Naive thymus-derived CD8-positive, alpha-beta T cell (primary cell): ENCODE results near the gene CSMD2. TPM values are rescaled to one million over a fixed set of nuclear protein-coding genes. Genes with fewer than 3 reads are reported as not detected.

Source experiments
- ATAC-seq, 2 donors: fragments of 150-1000 bp; cut with Tn5 transposase in 1 of 2; sonication (Bioruptor Pico), chemical (Tn5 transposase) in 1 of 2; 1 replicate in 1 of 2; 2 replicates in 1 of 2; pipeline ENCODE4 v1.10.0; 2021; ENCODE audit warnings: mild to moderate bottlenecking in 2 of 2, moderate library complexity in 2 of 2
- POLR2A ChIA-PET: fragments of 350-600 bp; sonication (Branson Sonifier 250); formaldehyde crosslinking; loops from one replicate; lab custom pipeline; 2021; ENCODE audit warnings: antibody characterized with exemption; lab: Charles Lee
- DNase-seq, 10 donors: peaks; one replicate each; pipeline versions ENCODE4 v3.0.0 to v3.0.0-alpha.2; 2020 to 2022
- H3K27ac Mint-ChIP-seq, 10 donors: one replicate each; pipeline ENCODE4 v1.8.0; 2020 to 2022; ENCODE audit warnings: mild to moderate bottlenecking in 10 of 10, mixed read lengths in 10 of 10, moderate library complexity in 4 of 10, inconsistent platforms in 1 of 10
- H3K27me3 Mint-ChIP-seq, 5 donors: one replicate each; pipeline ENCODE4 v1.8.0; 2021 to 2022; ENCODE audit warnings: mixed read lengths in 5 of 5
- H3K36me3 Mint-ChIP-seq, 3 donors: one replicate each; pipeline ENCODE4 v1.8.0; 2020 to 2022; ENCODE audit warnings: mixed read lengths in 3 of 3, mild to moderate bottlenecking in 2 of 3, inconsistent platforms in 1 of 3
- H3K4me1 Mint-ChIP-seq, 4 donors: one replicate each; pipeline ENCODE4 v1.8.0; 2021 to 2022; ENCODE audit warnings: mixed read lengths in 4 of 4
- H3K4me3 Mint-ChIP-seq, 10 donors: one replicate each; pipeline ENCODE4 v1.8.0; 2020 to 2022; ENCODE audit warnings: mild to moderate bottlenecking in 10 of 10, mixed read lengths in 10 of 10, moderate library complexity in 6 of 10, inconsistent platforms in 1 of 10
- H3K9me3 Mint-ChIP-seq, 9 donors: one replicate each; pipeline ENCODE4 v1.8.0; 2020 to 2022; ENCODE audit warnings: mixed read lengths in 9 of 9, mild to moderate bottlenecking in 3 of 9, inconsistent platforms in 1 of 9, moderate library complexity in 1 of 9
- polyA plus RNA-seq, 3 donors: library from polyadenylated mRNA; unstranded; fragments of 300-500 nt; fragmentation: Illumina TruSeq; gene quantifications; one replicate each; pipeline ENCODE4 v1.2.3, GENCODE V29; 2021
- total RNA-seq, 8 experiments: library from RNA in 2 of 8; stranded (reverse) in 2 of 8; gene quantifications; one replicate each; pipeline ENCODE4 v1.2.3 and lab custom pipeline; 2021 to 2026

CSMD2 gene
- total and polyA plus RNA-seq, 5 experiments from 2014 or later = not detected

DNA sequence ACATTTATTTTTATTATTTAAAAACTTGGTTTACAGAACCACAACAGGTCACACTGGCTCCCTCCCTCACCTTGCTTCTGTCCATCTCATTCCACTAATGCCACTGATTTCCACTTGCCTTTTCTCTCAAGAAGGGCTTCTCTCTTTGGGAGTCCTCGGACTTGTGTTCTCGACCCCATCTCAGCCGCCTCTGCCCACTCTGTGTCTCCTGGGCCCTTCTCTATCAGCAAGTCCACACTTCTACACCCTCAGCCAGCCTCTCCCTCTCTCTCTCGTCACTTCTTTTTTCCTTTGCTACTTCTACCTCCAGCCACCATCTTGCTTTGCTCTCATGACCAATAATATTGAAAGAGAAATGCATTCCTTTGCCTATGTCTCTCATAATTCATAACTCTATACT, 171.7 kb downstream of the CSMD2 start:
- no peaks in the 10 kb centered on the region for H3K4me1 Mint-ChIP-seq
- H3K27me3 Mint-ChIP-seq = peaks cover 8 to 19% (median 10%) of the 10 kb centered on the region in 5 donors
- no peaks in the 10 kb centered on the region for H3K36me3 Mint-ChIP-seq
- no peak for ATAC-seq
- no peak overlapping the region for H3K4me3 Mint-ChIP-seq
- no peak for DNase-seq
- H3K27ac Mint-ChIP-seq = no peak overlapping the region
- POLR2A ChIA-PET = no interaction called here
- H3K9me3 Mint-ChIP-seq = peaks cover 0 to 7% (median 0%) of the 10 kb centered on the region in 9 donors

DNA sequence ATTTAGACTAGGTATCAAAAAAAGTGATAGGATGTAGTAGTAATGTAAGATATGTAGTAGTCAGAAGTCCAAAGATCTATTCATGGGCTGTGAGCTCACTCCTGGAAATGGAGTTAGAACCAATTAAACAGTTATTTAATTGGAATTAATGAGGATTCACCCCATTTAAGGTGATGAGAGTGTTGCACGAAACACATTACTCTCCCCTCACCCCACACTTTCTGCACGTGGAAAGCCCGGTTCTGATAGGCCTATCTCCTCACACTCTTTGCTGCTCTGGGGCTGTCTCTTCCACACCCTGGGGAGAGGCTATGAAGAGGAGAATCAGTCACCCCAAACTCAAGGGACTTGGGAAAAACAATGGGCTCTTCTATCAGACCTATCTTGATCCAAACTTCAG, 174.7 kb downstream of the CSMD2 start:
- peaks cover 0 to 7% (median 0%) of the 10 kb centered on the region in 9 donors for H3K9me3 Mint-ChIP-seq
- no peaks in the 10 kb centered on the region for H3K4me1 Mint-ChIP-seq
- no peak overlapping the region for H3K27ac Mint-ChIP-seq
- H3K36me3 Mint-ChIP-seq = no peaks in the 10 kb centered on the region
- H3K4me3 Mint-ChIP-seq = no peak overlapping the region
- no peak for DNase-seq
- POLR2A ChIA-PET = no interaction called here
- no peak for ATAC-seq
- H3K27me3 Mint-ChIP-seq = peaks cover 8 to 31% (median 13%) of the 10 kb centered on the region in 5 donors

DNA sequence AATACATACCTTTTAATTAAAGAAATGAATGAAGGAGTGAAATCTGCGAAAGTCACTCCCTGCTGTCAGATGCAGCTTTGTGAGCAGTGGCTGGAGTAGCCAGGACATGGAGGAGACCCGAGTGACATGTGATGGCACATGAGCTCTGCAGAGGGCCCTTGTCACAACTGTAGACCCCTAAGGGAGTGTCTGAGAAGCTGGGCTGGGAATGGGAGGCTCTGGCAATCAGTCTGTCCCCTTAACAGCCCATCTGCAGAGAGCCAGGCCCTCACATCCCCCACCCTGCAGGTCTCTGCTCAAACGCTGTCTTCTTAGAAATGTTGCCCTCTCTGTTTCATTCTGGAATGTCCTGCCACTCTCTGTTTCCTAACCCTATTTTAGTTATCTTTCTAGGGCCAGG, 176.9 kb downstream of the CSMD2 start:
- POLR2A ChIA-PET = no interaction called here
- ATAC-seq = no peak
- no peaks in the 10 kb centered on the region for H3K4me1 Mint-ChIP-seq
- H3K27me3 Mint-ChIP-seq = peaks cover 1 to 18% (median 10%) of the 10 kb centered on the region in 5 donors
- DNase-seq = no peak
- no peaks in the 10 kb centered on the region for H3K36me3 Mint-ChIP-seq
- no peak overlapping the region for H3K4me3 Mint-ChIP-seq
- peaks cover 0 to 3% (median 0%) of the 10 kb centered on the region in 9 donors for H3K9me3 Mint-ChIP-seq
- H3K27ac Mint-ChIP-seq = no peak overlapping the region

DNA sequence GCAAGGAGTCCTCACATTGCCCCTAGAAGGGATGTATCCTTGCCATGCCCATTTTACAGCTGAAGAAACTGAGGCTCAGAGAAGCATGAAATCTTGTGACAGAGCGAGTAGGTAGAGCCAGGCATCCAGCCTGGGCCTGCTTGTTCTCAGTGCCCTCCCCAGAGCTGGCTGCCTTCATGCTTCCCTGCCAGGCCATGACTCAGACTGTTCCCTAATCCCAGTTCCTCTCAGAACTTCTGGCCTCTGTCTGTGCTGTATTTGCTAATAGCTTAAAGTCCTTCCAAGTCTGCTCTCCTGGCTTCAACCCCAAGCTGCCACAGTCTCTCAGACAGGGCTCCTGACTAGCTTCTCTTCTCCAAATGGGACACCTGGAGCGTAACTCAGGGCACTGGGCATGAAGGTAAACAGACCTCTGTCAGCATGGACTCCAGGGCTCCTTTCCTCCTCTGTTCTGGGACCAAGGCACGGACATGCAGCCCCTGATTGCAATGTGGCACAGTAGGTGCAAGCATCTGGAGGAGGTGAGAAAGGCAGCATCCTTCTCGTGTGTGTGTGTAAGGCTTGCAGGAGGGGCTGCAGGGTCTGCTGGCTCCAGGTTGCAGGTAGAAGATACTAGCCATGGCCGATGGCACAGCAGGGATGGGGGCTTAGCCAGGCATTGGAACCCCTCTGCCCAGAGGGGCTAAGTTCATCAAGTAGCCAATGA, 178.5 kb downstream of the CSMD2 start:
- H3K36me3 Mint-ChIP-seq = no peaks in the 10 kb centered on the region
- DNase-seq (no peak), ATAC-seq (no peak)
- H3K9me3 Mint-ChIP-seq = no peaks in the 10 kb centered on the region
- peaks cover 8 to 30% (median 21%) of the 10 kb centered on the region in 5 donors for H3K27me3 Mint-ChIP-seq
- H3K4me1 Mint-ChIP-seq = peaks cover 0 to 2% (median 0%) of the 10 kb centered on the region in 4 donors
- no peak overlapping the region for H3K27ac Mint-ChIP-seq
- H3K4me3 Mint-ChIP-seq = no peak overlapping the region
- POLR2A ChIA-PET = no interaction called here

DNA sequence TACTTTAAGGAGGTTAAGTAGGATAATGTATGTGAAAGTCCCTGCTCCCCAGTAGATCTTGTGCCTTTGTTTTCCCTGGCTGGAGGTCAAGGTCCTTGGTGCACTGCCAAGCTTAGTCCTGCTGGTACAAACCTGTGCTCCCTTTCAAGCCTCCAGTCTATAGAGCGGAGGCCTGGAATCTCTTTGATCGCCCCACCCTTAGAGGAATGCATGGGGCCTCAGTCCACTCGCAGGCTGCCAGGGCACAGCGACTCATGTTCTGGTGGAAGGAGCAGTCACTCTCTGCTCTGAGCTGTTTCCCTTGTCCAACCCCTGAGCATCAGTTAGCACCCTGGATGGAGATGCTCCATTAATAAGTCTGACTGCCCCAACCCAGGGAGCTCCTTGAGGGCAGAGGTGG, 179.4 kb downstream of the CSMD2 start:
- no peak overlapping the region for H3K27ac Mint-ChIP-seq
- POLR2A ChIA-PET = no interaction called here
- H3K36me3 Mint-ChIP-seq = no peaks in the 10 kb centered on the region
- H3K4me1 Mint-ChIP-seq = peaks cover 0 to 2% (median 0%) of the 10 kb centered on the region in 4 donors
- no peak overlapping the region for H3K4me3 Mint-ChIP-seq
- DNase-seq (no peak), ATAC-seq (no peak)
- H3K9me3 Mint-ChIP-seq = no peaks in the 10 kb centered on the region
- peaks cover 10 to 39% (median 24%) of the 10 kb centered on the region in 5 donors for H3K27me3 Mint-ChIP-seq

DNA sequence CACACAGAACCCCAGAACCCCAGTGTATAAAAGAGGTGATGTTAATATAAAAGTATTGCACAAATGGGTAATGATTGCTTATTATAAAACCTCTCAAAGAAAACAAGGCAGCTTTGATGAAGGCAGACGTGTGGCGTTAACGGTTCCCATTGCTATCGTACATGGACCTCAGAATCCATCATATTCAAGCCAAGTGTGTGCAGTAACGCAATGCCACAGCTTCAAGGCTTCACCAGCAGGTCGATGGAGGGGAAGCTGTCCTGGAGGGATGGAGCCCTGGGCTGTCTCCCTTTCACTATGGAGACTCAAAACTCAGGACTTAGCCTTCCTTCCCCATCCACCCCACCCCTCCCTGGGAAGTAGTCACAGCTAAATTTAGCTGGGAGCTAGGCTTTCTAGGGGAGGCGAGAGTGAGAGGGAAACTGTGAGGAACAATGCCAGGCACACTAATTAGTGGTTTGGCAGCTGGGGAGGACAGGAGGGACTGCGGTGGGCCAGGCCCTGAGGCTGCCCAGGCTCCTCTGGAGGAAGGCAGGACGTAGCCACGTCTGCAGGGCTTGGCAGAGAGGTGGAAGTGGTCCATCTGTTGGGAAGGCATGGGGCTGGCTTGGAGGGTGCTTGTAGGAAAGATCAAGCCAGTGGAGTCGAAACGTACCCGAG, 180.0 kb downstream of the CSMD2 start:
- Mint-ChIP-seq H3K9me3 (no peaks in the 10 kb centered on the region), H3K4me1 (peaks cover 0 to 2% (median 0%) of the 10 kb centered on the region in 4 donors), H3K4me3 (no peak overlapping the region), H3K36me3 (no peaks in the 10 kb centered on the region), H3K27ac (no peak overlapping the region), H3K27me3 (peaks cover 10 to 39% (median 24%) of the 10 kb centered on the region in 5 donors)
- ATAC-seq (no peak), DNase-seq (no peak)
- POLR2A ChIA-PET = no interaction called here

DNA sequence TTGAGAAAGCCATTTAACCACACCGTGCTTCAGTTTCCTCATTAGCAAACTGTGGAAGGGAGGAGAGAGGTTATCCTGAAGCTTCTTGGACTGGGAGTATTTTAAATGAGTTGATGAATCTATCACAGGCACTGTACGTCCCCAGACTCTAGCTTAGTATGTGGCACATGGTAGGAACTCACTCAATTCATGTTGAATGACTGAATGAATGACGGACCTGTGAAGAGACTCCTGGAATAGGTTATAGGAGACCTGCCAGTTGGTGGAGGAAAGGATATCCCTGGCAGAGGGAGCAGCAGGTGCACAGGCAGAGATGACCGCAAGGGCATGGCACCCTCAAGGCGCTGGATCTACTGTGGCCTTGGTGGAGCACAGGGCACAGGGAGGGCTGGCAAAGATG, 182.6 kb downstream of the CSMD2 start:
- Mint-ChIP-seq H3K36me3 (no peaks in the 10 kb centered on the region), H3K27ac (no peak overlapping the region), H3K27me3 (peaks cover 9 to 44% (median 21%) of the 10 kb centered on the region in 5 donors), H3K9me3 (no peaks in the 10 kb centered on the region), H3K4me3 (no peak overlapping the region), H3K4me1 (peaks cover 0 to 2% (median 0%) of the 10 kb centered on the region in 4 donors)
- POLR2A ChIA-PET = no interaction called here
- ATAC-seq (no peak), DNase-seq (no peak)

DNA sequence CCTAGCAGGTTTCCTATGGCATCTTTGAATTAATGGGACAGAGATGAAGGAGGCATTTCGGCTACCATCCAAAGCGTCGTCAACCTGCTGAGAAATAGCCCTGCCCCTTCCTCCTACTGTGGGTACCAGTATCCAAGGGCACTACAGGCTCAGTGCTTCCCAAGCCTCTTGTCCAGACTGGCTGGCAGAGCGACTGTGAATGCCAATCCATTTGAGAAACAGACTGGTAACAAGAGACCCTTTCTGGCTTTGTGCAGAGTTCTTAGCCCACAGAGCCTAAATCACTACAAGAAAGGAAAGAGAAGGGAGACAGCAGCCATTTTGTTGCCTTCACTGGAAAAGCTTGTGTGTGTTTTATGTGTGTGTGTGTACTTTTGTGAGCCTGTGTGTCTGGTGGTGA, 185.7 kb downstream of the CSMD2 start:
- peaks cover 0 to 2% (median 0%) of the 10 kb centered on the region in 4 donors for H3K4me1 Mint-ChIP-seq
- ATAC-seq (no peak), DNase-seq (no peak)
- no peak overlapping the region for H3K4me3 Mint-ChIP-seq
- H3K36me3 Mint-ChIP-seq = no peaks in the 10 kb centered on the region
- peaks cover 15 to 53% (median 27%) of the 10 kb centered on the region in 5 donors for H3K27me3 Mint-ChIP-seq
- H3K27ac Mint-ChIP-seq = no peak overlapping the region
- POLR2A ChIA-PET = no interaction called here
- H3K9me3 Mint-ChIP-seq = no peaks in the 10 kb centered on the region

DNA sequence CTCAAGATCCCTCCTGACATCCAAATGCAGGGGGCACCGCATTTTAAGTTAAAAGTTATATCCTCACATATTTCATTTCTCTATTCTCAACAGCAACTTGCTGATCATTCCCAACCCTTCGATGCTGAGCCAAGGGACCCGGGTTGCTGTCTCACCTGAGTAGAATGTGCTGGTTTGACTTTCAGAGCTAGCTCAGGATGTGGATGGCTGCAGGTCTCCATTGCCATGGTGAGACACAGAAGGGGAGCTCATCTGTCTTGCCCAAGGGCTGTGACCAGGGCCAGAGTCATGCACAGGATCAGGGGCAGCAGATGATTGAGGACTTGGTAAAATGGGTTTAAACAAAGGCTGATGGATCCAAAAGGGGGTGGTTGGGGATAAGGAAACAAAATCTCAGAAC, 189.1 kb downstream of the CSMD2 start:
- POLR2A ChIA-PET = no interaction called here
- Mint-ChIP-seq H3K9me3 (no peaks in the 10 kb centered on the region), H3K36me3 (no peaks in the 10 kb centered on the region), H3K27me3 (peaks cover 3 to 38% (median 15%) of the 10 kb centered on the region in 5 donors), H3K4me3 (no peak overlapping the region), H3K27ac (no peak overlapping the region), H3K4me1 (no peaks in the 10 kb centered on the region)
- DNase-seq (no peak), ATAC-seq (no peak)

DNA sequence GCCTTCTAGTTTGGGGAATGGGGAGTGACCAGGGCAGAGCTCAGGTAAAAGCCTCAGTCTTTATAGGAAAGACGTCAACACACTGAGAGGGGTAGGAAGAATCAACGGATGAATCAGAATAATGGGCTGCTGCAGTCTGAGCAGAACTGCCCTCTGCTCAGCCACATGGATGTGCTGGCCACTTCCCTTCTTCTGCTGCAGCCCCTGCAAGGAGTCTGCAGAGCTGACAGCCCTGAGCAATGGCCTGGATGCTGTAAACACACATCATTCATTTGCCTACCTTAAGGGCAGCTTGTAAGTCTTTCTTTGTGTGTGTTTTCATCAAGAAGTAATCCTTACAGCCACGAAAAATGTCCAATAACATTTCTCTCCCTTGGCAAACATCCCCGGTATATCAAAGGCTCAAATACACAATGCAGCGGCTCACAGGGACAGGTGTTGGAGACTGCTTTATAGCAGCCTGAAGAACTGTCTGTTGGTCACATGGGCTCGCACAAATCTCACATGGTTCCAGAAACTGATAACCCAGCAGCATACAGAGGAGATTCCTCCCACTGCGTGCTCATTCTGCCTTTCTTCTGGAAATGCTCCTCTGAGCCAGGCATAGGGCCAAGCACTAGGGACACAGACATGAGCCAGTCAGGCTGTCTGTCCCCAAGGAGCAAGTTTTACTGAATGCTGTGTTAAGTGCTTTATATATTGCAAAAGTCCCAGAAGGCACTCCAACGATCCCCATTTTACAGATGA, 191.1 kb downstream of the CSMD2 start:
- DNase-seq (no peak), ATAC-seq (no peak)
- Mint-ChIP-seq H3K27me3 (peaks cover 3 to 42% (median 14%) of the 10 kb centered on the region in 5 donors), H3K4me1 (no peaks in the 10 kb centered on the region), H3K4me3 (no peak overlapping the region), H3K9me3 (no peaks in the 10 kb centered on the region), H3K36me3 (no peaks in the 10 kb centered on the region), H3K27ac (no peak overlapping the region)
- POLR2A ChIA-PET = no interaction called here

DNA sequence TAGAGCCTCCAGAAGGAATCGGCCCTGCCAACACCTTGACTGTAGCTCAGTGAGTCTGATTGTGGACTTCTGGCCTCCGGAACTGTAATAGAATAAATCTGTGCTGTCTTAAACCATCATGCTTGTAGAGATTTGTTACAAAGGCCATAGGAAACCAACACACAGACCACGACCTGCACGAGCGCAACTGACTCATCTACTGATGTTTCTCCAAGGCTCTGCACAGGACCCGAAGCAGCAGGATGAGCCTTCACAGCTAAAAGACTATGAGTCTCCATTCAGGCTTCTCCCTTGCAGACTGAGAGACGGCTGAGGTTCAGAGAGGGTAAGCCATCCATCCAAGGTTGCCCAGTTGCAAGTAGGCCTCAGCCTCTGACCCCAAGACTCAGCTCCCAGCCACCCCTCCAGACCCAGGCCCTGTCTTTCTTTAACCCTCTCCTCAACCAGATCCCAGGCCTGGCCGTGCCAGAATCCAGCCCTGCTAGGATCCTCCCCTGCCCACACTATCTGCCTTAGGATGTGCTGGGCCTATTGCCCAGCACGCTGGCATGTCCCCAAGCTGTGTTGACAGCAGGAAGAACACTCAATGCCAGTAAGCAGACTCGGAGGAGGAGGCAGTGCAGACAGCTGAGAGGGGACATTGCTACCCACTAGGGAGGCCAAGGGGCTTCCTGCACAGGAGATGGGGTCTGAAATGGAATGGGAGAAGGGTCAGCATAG, 192.2 kb downstream of the CSMD2 start:
- no peak overlapping the region for H3K4me3 Mint-ChIP-seq
- no peak overlapping the region for H3K27ac Mint-ChIP-seq
- ATAC-seq (no peak), DNase-seq (no peak)
- no peaks in the 10 kb centered on the region for H3K4me1 Mint-ChIP-seq
- POLR2A ChIA-PET = no interaction called here
- no peaks in the 10 kb centered on the region for H3K9me3 Mint-ChIP-seq
- no peaks in the 10 kb centered on the region for H3K36me3 Mint-ChIP-seq
- peaks cover 1 to 31% (median 13%) of the 10 kb centered on the region in 5 donors for H3K27me3 Mint-ChIP-seq

DNA sequence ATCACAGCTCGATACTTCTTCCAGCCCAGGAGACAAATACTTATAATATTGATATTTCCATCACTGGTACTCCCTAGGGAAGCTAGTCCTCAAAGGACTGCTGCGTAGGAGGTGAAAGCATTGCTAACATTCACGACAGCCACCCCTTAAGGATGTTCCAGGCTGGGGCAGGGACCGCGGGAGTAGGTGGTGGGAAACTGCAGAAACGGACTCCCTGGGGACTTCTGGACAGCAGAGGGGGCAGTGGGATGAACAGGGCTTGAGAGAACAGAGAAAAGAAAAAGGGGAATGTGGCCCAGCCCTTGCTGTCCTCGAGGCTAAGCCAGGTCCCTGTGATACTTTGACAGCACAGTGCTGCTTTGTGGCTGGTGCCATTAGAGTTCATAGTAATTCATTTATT, 193.1 kb downstream of the CSMD2 start:
- H3K9me3 Mint-ChIP-seq = no peaks in the 10 kb centered on the region
- H3K27me3 Mint-ChIP-seq = peaks cover 1 to 22% (median 9%) of the 10 kb centered on the region in 5 donors
- POLR2A ChIA-PET = no interaction called here
- no peak overlapping the region for H3K27ac Mint-ChIP-seq
- H3K36me3 Mint-ChIP-seq = no peaks in the 10 kb centered on the region
- ATAC-seq (no peak), DNase-seq (no peak)
- H3K4me1 Mint-ChIP-seq = peaks cover 0 to under 1% (median 0%) of the 10 kb centered on the region in 4 donors
- H3K4me3 Mint-ChIP-seq = no peak overlapping the region
